OCI-M2 (cell line): ENCODE results near the gene TLCD1.

Experiments used
- DNase-seq: peaks from one replicate; lab custom pipeline; 2025; ENCODE audit not compliant: unreplicated experiment; lab: John Stamatoyannopoulos, UW

TLCD1 gene

DNA sequence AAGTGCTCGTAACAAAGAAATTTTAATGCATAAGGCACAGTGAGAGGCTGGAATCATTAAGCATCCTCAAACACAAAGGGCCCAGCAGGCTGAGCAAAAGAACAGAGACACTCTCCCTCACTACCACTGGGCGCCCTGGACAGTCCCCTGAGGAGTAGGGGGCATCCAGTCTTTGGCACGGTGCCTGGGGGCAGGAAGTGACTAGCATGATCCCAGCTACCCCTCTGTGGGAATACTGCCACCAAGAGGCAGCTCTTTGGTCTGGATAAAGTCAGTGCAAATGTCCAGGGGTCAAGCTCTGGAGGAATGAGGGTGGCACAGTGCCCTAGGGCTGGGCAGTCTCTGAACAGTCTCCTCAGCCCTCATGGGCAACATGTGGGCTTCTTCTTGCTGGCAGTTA, 11.8 kb downstream of the TLCD1 start:
- no peak for DNase-seq

DNA sequence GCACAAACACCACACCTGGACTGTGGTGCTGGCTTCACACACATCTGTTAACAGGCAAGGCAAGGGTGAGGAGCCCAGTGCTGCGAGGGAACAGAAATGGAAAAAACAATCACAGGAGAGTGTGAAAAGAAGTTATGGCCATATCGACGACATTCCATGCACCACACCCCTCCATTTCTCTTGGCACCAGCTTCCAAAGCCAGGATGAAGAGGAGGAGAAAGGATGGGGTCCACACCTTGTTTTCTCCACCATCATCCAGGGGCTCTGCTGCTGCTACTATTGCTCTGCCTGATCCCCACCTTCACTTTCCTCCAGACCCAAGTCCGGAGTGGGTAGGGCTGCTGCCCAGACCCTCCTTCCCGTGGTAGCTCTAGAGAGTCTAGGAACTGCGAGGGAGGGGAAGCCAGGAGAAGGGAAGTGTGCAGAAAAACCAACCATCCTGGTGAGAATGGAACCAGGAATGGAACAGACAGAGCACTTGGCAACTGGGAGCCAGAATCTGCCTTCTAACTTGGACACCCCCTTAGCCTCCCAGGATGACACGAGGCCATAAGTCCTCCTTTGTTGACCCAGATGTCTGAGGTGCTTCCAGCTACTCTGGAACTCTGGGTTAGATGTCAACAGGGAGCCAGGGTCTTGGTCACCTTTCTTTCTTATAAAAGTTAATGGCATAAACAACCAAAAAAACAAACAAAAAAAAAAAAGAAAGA, 13.2 kb downstream of the TLCD1 start:
- DNase-seq: no peak

DNA sequence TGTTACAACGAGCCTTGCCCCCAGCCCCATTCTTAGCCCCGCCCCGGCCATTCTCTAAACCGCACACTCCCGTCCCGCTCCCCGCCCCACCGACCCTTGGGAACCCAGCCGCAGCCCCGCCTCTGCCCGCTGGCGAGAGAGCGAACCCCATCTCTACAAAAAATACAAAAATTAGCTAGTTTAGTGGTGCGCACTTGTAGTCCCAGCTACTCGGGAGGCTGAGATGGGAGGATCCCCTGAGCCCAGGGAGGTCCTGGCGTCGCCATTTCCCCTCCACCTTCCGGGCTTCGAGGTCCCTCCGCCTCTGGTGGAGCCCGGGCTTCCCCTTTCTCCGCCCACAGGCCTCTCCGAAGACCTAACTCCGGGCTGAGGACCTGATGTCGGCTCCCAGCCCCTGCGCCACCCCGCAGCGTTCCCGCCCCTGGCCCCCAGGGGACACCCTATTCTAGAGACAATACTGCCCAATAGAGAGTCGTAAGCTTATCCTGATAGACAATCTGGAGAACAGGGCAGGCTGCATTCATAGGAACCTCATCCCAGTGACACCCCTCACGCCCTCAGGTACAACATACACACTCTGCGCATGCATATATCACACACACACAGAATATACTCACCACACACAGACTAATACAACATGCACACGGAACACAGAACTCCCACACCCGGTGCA, 13.9 kb downstream of the TLCD1 start:
- DNase-seq: no peak

DNA sequence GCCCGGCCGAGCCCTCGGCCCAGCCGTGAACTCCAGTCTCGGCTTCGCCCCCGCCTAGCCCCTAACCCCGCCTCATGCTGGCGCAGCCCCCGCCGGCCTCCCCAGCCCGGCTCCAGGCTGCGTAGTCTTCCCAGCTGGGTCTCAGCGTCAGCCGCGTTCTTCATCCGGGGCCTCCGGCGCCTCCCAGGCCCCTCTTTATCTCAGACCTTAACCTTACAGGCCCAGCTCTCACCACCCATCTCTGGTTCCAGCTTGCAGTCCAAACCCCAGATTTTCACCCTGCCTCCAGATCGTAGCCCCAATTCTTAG, 14.4 kb downstream of the TLCD1 start, which contains the start of gene PROCA1:
TSS of gene PROCA1 (minus strand) at position 166 of the 309 bp plus-strand sequence. CDS start 228 bp downstream, outside the sequence.
- DNase-seq: no peak

DNA sequence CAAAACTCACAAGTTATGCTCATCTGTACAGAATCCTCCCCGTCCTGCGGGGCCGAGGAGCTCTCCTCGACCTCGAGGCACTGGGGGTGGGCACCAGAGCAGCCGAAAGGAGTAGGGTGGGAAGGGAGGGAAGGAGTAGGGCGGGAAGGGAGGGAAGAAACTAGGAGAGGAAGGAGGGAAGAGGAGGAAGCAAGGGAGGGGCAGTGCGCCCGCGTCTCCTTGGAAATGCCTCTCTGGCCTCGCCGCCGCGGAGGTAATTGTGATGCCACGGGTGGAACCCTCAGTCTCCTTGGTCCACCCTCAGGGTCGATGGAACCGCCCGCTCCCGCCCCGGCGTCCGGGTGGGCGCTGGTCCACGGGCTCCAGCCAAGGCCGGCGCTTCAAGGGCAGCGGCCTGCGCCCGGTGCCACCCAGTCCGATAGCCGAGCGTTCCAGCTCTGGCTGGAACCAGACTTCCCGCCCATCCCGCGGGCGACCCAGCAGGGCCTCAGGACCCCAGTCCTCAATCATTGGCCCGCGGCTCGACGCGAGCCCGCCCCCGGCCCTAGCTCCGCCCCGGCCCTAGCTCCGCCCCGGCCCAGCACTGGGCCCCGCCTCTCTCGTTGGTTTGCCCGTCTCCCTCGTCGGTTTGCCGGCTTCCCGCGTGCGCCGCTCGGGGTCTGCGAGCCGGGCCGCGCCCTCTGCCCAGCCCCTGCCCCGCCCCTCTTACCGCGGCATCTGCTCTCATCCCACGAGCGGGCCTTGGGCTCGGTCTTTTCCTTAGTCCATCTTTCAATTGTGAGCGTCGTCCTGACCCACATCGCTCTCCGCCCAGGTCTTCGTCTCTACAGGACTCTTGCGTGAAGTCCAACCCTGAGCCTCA, 14.9 kb downstream of the TLCD1 start:
- peak; percentile 54 for DNase-seq

DNA sequence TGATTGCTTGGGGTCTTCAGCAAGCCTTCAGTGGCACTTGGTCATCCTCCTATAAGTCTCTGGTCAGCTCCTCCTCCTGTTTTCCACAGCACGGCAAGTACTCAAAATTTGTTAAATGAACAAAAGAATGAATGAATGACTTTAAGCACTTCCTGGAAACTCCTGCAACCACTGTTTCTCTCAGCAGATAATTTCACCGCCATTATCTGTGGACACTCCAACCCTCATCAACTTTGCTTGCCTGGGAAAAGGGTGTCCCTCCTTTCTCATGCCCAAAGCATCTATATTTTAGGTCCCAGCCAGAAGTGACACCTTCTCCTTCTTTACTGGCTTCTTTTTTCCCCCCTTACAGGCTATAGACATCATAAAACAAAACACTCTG, 18.7 kb downstream of the TLCD1 start:
- no peak for DNase-seq

DNA sequence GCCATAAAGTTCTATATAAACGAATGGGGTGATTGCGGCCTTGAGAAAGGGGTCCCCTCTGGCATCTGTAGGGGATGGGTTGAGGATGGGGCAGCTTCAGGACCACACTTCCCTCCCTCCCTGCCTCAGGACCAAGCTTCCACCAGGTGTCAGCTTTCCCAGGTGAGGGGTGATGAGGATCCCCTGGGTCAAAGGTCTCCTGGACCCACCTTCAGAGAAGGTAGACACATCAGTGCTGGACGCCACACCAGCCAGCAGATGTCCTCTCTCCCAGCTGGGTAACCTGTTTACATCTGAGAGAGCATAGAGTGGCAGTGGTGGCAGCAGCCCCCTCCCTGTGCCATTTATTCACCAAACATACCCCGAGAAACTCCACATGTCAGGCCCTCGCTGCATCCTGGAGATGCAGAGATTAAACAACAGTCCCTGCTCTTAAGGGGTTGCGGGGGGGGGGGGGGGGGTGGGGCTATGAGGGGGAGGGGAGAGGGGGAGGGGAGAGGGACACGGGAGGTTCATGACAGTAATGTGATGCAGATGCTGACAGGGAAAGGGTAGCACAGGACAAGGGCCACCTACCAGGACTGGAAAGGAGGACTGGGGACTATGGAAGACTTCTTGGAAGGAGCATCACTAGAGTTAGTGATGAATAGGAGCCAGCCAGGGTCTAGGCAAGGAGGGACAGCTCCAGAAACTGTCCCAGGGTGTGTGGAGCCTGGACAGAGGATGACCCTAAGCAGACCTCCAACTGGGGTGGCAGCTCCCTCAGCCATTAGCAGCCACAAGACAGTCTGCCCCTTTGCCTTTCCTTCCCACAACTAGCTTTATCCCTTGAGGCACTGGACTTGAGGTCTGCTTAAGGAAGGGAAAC, 19.3 kb downstream of the TLCD1 start:
- no peak for DNase-seq

DNA sequence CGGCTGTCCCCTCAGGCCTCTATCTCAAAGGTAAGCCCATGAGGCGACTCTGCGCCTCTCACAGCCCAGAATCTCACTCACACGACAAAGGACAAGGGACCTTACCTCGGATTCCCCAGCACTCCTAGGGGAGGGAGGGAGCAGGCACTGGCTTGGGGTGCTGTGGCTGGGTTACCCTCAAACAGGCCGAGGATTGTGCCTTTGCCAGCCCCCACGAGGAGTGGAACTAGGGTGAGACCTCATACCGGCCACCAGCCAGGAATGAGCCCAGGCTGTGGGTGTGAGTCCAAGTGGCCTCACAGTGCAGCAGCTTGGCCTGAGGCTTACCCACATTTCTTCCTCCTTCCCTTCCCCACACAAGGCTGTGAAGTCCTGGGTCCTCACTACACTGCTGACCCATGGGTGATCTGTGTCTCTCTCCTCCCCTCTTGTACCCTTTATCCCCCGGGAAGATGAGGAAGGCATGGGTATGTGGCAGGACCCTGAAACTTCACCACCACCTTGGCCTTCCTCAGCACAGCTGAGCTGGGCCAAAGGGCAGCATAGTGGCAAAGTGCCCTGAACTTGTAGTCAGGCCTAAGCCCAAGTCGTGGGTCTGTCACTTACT, 20.2 kb downstream of the TLCD1 start:
- no peak for DNase-seq

DNA sequence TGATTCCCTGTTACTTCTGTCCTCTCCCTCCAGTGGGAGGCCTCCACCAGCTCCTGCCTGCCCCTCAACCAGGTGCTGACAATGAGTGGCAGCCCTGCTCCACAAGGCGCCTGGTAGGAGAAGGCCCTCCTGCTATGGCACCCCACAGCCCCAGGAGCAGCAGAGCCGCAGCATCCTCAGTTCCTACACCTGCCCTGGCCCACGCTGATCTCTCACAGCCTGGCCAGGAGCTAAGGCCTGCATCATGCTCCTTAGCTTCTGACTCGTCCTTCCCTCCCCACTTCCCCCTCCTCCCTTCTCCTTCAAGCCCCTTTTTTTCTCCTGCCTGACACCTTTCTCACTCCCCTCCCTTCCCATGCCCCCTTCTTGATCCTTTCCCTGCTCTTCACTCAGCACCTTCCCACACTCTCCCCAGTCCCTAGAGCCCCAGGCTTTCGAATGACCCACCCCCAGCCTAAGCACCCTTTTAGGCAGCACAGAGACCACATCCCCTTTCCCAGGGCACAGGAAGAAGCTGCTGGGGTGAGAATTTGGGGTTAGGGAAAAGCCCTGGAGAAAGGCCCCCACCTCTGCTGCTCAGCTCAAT, 20.9 kb downstream of the TLCD1 start:
- DNase-seq: no peak

DNA sequence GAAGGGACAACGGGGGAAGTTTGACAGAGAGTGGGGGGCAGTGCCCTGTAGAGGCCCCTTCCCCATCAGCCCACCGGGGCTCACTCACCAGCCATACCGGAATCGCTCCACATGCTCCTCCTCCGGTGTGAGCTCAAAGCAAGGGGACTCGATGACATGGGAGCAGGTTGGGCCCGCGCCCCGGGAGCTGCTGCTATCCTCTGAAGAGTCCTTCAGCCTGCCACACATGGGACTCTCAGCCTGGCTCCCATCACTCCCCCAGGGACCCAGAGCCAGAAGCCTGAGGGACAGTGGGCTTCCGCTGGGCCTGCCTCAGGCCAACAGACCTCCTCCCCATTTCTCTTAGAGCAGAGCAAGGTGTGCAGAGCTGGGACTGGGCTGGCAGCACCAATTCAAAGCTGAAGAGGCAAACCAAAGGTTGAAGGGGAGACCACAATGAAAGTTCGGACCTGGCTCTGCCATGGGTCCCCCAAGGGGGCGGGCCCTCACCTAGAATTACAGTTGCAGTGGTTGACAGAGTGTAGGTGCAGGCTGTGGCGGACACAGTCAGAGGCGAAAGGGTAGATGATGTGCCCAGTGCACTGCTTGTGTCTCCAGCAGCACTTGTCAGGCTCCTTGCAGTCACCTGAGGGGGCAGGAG, 21.7 kb downstream of the TLCD1 start:
- no peak for DNase-seq

DNA sequence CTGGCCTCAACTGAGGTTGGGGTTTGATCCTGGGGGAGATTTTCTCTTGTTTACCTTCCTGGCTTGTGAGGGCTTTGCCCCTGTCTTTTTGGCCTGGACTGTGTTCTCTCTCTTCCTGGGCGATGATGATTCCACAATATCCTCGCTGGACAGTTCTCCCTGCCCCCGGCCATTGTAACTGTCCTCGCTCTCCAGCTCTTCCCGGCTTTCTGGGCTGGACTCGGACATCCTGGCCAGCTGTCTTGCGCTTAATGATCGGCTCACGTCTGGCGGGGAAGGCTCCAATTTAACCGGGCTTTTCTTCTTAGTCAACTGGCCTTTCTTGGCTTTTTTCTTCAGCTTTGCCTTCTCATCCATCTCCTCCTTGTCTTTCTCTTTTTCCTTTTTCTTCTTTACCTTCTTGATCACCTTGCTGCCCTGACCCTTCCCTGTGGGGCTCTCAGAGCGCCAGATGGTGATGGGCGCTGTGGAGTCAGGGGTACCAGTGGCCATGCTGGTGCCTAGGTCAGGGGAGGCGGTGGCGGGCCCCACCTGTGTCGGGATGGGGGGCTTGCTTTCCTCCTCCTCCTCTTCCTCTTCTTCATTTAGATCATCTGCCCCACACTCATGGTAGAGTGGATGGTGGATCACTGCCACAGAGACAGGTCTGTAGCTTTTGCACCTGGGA, 22.3 kb downstream of the TLCD1 start:
- DNase-seq: no peak

DNA sequence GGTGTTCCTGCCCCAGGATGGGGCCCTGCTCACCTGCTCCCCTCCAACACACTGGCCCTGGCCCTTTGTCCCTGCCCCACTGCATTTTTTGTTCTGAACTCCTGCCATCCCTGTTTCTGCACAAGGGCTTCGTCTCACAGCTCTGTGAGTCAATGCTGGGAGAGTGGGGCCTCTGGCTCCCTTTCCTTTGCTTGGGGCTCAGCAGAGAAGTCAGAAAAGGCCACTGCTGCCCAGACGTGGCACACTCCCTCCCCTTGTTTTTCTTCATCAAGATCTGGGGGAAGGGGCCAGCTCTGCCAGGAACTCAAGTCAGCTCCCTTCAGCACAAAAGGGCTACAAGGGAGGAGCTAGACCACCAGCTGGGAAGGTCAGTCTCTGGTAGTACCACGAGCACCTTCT, 23.3 kb downstream of the TLCD1 start:
- DNase-seq: no peak

DNA sequence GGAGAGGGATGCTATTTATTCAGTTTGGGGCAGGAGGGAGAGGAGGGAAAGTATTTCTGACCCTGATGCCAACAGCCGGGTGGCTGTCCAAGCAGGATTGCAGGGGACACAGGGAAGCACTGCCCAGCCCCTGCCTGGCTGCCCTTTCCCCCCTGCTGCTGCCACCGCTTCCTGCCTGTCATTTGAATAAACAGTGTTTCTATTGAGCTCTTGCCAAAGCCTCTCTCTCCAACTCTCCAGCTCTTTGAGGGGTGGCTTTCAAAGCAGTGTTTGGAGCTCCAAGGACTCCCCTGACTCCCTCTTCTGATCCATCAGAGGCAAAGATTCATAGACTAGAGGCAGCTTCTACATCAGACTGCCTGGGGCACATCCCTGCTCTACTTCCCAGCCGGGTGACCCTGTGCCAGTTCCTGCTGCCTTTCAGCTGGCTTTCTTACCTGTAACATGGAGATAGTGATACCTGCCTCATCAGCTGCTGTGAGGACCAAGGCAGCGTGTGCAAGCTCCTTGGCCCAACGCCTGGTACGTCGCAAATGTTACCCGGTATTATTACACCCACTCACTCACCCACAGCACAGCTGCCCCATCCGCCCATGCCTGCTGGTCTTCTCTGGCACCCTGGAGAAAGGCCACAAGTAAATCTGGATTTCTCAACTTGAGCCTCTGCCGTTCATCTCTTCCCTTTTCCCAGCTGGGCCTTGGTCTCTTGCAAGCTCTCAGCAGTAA, 23.8 kb downstream of the TLCD1 start:
- no peak for DNase-seq

DNA sequence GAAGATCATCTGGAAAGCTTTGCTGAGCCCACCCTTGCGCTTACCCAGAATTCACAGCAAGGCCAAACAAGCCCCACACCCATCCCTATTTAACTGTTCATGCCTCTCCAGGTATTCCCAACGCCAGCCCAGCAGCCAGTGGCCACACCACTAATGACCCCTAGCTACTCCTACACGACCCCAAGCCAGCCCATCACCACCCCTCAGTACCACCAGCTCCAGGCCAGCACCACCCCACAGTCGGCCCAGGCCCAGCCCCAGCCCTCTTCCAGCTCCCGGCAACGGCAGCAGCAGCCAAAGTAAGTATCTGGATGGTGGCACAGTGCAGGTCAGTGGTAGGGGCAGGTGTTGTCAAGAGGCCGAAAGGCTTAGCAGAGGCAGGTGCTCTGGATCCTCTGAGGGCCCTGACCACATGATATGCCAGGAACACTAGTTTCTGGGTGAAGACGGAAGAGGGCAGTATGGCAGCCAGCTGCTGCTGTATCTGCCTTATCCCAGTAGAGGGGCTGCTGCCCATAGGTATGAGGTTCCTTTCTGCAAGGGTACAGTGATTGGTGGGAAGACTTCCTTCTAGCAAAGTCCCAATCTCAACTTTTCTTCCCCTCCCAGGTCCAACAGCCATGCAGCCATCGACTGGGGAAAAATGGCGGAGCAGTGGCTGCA, 25.1 kb downstream of the TLCD1 start:
- no peak for DNase-seq

DNA sequence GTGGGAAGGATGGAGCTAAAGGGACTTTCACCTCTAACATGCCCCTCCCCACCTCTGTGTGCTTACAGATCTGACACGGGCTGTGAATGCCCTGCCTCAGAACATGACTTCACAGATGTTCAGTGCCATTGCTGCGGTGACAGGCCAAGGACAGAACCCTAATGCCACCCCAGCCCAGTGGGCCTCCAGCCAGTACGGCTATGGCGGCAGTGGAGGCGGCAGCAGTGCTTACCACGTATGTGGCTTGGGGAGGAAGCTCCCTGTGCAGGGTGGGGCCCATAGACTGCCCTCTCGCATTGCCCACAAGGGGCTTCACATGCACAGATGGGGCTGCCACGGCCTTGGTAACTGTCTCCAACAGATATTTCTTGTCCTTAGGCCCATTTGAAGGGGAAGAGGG, 25.8 kb downstream of the TLCD1 start:
- no peak for DNase-seq

DNA sequence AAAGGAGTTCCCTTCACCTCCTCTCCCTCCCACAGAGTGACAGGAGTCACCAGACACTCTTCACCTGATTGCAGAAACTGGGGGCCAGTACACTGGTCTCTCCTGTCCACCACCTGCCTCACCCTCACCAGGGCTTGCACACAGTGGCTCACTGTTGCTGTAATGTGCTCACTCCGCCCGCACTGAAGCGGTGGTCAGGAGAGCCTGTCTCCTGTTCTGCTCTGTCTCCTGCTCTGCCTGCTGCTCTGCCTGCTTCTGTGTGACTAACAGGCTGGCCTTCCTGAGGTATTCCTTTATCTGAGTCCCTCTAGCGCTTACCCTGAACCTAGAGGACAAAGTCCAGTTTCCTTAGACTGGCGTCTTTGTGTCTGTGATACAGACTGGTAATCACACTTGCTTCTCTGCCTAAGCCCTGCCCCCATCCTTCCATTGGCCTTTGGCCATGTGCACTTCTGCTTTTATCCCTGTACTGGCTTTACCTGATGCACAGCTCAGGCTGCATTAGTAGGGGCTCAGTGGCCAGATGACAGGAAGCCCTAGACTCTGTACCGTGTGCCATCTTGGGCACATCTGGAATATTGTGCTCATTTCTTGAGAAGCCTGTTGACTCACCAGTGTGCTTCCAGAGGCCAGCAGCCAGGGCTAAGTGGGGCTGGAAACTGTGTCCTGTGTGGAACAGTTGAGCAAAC, 27.6 kb downstream of the TLCD1 start:
- DNase-seq: no peak

DNA sequence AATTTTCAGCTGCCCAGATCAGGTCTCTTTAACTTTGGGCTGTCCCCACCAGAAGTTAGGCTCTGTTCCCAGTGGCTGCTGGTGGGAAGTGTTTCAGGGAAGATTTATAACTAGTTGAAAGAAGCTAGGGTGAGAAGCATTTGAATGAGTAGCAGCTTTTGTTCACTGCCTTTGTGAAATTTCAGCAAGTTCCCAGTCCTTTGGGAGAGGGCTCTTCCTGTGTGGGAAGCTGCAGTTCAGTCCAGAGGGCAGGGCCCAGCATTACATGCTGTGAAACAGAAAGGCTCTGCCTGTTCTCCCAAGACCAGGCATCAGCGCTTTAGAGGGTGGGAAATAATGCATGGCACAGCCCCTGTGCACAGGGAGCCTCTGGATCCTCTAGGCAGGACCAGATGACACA, 32.2 kb downstream of the TLCD1 start:
- DNase-seq: no peak

DNA sequence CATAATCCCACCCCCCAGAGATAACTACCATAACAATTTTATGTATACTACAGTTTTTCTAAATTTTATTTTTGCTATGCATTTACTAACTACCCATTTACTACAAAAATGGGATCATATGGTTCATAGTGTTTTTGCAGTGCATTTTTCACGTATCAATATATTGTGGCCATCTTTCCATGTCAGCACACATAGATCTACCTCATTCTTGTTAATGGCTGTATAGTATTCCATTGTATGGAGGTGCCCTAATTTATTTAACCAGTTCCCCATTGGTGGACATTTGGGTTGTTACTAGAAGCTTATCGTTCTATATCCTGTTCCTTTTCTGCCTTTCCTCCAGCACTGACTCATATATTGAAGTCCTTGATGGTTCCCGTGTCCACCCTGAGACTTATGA, 37.0 kb downstream of the TLCD1 start:
- DNase-seq: no peak
